GM19023 (cell line): ENCODE results near the gene FOXN3.
"Not testable (repeated sequence)": the region's sequence is repeated elsewhere in the genome, so short reads cannot be mapped to it uniquely, and the experiment has no call there.

Experiments
- ATAC-seq: cut with Tn5 transposase; IDR thresholded peaks from one replicate; pipeline ENCODE4 v1.9.1; 2021; ENCODE audit warnings: mild to moderate bottlenecking, moderate library complexity; ENCODE audit not compliant: unreplicated experiment

FOXN3 gene

GRCh38 chr14:89256283-89256682 lies 160.8 kb downstream of the FOXN3 start:
- ATAC-seq = no peak

GRCh38 chr14:89255852-89256251 lies 161.2 kb downstream of the FOXN3 start:
- ATAC-seq = no peak

- no peak for ATAC-seq
Observed at GRCh38 chr14:89255012-89255411, 162.0 kb downstream of the FOXN3 start.

- no peak for ATAC-seq
Observed at GRCh38 chr14:89254166-89254909, 162.7 kb downstream of the FOXN3 start.

- ATAC-seq = no peak
Observed at GRCh38 chr14:89252887-89253532, 164.0 kb downstream of the FOXN3 start.

GRCh38 chr14:89251061-89251460 lies 166.0 kb downstream of the FOXN3 start:
- no peak for ATAC-seq

- ATAC-seq = not testable (repeated sequence)
Observed at GRCh38 chr14:89250655-89250975, 166.4 kb downstream of the FOXN3 start.

- no peak for ATAC-seq
Observed at GRCh38 chr14:89249972-89250654, 166.9 kb downstream of the FOXN3 start.

- ATAC-seq = no peak
Observed at GRCh38 chr14:89249065-89249695, 167.9 kb downstream of the FOXN3 start.

- ATAC-seq = no peak
Observed at GRCh38 chr14:89248411-89249064, 168.5 kb downstream of the FOXN3 start.

- no peak for ATAC-seq
Observed at GRCh38 chr14:89247457-89248122, 169.4 kb downstream of the FOXN3 start.

- no peak for ATAC-seq
Observed at GRCh38 chr14:89246290-89246689, 170.7 kb downstream of the FOXN3 start.

GRCh38 chr14:89245802-89246201 lies 171.2 kb downstream of the FOXN3 start:
- no peak for ATAC-seq

GRCh38 chr14:89244720-89245119 lies 172.3 kb downstream of the FOXN3 start:
- no peak for ATAC-seq

GRCh38 chr14:89243741-89244140 lies 173.3 kb downstream of the FOXN3 start:
- no peak for ATAC-seq

GRCh38 chr14:89243286-89243685 lies 173.7 kb downstream of the FOXN3 start:
- no peak for ATAC-seq

- no peak for ATAC-seq
Observed at GRCh38 chr14:89242652-89243279, 174.3 kb downstream of the FOXN3 start.

GRCh38 chr14:89241934-89242651 lies 174.9 kb downstream of the FOXN3 start:
- no peak for ATAC-seq

GRCh38 chr14:89241257-89241656 lies 175.8 kb downstream of the FOXN3 start:
- ATAC-seq = no peak
